Stimulated activated CD4-positive, alpha-beta T cell treated with anti-CD3 and anti-CD28 coated beads, Interleukin-12 subunit alpha, Interleukin-12 subunit beta, amount 100 ng/mL, for 4 hours (primary cell): Measurements from ENCODE around the gene SH3BGRL3.
"Not testable (repeated sequence)": the region's sequence is repeated elsewhere in the genome, so short reads cannot be mapped to it uniquely, and the experiment has no call there.

Experiments
- DNase-seq: peaks from one replicate; pipeline ENCODE4 v3.0.0-alpha.2; 2020

Gene SH3BGRL3

DNA sequence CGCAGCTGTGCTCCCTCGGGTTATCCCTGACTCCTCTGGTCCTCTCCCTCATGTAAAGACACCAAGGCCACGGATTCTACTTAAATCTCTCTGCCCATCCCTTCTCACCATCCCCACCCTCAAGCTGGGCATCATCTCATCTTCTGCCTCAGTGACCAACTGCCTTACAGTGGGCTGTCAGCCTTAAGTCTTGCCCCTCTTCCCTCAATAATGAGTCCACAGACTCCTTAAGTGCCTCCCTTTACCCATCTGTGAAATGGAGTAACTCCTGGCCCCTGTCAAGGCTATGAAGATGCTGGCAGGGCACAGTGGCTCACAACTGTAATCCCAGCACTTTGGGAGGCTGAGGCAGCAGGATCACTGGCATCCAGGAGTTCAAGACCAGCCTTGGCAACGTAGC lies 12.1 kb downstream of the SH3BGRL3 start:
- DNase-seq: no peak

DNA sequence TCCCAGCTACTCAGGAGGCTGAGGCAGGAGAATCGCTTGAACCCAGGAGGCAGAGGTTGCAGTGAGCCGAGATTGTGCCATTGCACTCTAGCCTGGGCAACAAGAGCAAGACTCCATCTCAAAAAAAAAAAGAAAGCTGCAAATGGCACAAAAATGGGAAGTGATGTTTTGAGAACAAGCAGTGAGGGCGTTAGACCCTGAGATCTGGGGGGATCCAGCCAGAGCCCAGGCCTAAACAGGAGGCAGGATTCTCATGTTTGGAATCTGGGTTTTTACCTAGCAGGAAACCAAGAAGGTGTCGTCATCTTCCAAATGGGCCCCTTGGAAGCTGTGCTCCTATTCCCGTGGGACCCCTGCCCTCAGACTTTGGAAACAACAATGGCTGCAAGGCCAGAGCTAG lies 12.8 kb downstream of the SH3BGRL3 start:
- DNase-seq: not testable (repeated sequence)

DNA sequence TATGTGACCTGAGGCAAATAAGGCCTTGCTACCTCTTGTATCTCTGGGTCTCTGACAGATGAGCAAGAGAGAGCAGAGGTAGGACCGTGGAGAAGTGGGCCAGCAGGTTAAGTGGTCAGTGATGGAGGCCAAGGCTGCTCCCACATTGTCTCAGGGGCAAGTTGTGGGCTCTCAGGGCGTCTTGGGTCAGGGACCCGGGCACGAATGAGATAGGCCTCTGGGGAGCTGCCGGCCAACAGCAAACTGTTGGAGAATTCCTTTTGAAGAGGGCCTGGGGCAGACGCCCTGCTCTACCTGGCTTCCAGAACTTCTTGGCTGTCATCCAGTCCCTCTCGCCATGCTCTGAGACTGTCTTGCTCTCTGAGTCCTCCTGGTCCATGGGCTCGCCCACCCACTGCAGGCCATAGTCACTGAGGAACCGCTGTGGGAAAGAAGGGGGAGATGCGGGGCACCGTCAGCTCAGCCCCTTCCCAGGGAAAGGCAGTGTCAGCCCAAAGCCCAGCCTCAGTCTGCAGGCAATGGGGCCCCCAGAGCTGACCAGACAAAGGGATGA lies 14.1 kb downstream of the SH3BGRL3 start:
- no peak for DNase-seq

DNA sequence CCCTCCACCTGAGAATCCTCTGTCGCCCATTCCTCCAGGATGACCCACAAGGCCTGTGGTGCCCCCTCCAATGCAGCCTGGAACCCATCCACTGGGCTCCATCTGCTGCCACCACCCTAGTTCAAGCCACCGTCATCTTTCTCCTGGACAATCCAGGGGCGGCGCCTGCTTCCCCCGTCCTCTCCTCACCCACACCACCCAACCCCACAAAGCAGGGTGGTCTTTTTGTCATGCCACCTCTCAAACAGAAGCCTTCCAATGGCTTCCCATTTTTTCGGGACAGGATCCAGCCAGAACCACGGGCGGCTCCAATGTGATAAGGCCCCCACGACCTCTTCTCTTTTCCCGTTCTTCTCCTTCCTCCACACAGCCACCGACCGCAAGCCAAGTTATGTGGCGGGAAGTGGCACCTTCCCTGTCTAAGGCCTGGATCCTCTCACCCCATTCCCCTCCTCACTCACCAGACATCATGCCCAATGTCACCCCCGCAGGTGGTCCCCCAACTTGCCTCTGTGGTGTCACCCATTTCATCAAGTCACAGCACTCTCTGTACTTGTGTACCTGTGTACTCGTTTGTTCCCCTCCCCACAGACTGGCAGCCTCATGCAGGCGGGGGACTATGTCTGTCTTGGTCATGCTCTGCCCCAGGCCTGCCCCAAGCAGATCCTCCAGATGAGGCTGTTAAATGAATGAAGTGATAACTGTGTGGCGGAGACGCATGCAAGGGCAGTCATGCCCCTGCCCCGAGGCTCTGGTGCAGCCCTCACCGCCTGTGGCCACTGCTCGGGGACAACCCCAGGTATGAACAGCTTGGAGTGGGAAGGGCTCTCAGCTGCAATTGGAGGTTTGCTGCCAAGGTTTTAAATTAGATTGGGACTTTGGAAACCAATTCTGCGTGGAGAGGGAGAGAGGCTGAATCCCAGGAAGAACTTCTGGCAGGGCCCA lies 15.6 kb downstream of the SH3BGRL3 start:
- no peak for DNase-seq

DNA sequence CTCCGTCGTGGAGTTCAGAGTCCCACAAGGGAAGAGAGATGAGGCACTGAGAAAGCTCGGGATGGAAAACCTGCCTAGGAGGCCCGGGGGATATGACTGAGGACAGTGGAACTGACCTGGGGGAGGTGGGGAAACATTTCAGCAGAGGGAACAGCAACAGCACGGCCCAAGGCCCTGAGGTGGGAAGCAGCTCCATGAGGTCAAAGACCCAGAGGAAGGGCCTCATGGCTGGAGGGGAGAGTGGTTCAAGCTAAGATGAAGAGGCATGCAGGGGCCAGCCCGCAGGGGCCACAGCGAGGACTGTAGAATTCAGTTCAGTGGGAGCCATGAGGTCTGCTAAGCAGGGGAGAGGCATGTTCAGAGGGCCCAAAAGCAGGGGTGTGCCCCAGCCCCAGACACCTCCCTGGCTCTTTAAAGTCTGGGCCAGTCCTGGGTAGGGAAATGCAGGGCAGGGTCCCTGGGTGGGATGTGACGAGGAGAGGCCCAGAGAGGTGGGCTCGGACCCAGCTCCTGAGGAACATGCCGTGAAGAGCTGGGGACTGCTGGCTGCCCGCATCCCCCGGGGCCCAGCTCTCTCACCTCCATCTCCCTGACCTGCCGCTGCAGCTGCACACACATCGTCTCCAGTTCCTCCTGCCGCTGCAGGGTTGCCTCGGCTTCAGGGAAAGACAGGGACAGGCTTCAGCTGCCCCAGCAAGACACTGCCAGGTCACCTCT lies 16.6 kb downstream of the SH3BGRL3 start:
- no peak for DNase-seq

DNA sequence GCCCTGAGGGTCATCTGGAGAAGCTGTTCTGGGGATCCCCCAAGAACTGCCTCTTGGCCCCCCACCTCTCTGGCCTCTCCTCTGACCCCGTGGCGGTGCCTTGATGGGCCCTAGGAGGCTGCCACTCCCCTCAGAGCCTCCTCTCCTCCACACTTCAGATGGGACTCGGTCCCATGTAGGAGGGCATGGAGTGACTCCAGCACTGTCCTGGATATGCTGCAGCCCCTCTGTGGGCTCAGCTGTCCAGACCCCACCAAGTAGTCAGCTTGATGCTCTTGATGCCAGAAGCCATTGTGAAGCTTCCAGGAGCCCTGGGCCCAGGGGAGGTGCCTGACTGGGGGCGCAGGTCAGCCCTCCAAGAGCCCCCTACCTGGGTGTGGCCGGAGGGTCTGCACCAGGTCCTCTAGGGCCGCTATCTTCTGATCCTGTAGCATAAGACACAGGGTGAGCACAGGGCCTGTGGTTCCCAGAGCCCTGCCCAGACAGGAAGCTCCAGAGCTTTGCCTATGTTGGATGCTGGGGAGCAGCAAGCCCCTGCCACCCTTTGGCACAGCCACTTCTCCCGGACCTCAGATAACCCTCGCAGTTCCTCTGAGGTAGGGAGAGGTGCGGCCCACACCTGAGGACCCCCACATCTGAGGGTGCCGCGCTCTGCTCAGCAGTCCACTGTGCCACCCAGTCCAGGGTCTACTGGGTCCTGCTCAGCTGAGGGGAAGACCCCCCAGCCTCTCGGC lies 17.3 kb downstream of the SH3BGRL3 start:
- no peak for DNase-seq

DNA sequence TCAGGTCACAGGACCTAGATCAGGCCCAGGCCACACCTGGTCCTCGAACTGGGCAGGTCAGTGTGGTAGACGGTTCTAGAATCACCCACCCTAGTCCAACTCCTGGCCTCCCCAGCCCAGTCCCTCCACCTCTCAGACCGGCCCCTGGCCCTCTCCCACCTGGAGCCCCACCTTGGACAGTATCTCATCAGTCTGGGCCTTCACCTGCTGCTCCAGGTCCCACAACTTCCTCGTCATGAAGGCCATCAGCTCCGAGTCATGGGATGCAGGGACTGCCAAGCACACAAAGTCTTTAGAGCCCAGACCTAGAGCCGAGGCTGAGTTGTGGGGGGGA lies 17.9 kb downstream of the SH3BGRL3 start:
- DNase-seq: no peak

DNA sequence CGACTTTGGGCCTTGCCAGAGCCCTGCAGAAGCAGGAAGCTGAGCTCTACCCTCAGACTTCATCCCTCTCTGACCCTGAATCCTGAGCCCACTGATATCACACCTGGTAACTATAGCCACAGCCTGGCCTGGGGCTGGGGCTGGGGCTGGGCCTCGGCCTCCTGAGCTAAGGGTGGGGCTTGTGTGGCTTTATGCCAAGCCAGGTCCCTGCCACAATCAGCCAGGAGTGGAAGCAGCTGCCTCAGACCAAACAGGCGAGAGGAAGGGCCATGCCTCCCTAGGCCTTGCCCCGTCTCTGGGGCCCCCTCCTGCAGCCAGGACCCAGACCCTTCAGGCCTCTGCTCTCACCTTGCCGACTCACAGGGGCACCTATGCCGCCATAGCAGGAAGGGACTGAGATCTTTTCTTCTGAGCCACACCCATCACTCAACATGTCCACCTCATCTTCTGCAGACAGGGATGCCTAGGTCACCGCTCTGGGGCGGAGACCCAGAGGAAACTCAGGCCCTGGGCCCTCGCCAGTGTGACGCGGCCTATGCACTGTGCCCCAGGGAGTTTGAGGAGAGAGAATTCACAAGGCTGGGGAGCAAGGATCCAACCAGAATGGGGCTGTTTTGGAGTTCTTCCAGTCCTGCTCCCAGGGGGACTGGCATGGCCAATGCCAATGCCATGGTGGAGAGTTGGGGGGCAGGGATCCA lies 20.8 kb downstream of the SH3BGRL3 start:
- no peak for DNase-seq

DNA sequence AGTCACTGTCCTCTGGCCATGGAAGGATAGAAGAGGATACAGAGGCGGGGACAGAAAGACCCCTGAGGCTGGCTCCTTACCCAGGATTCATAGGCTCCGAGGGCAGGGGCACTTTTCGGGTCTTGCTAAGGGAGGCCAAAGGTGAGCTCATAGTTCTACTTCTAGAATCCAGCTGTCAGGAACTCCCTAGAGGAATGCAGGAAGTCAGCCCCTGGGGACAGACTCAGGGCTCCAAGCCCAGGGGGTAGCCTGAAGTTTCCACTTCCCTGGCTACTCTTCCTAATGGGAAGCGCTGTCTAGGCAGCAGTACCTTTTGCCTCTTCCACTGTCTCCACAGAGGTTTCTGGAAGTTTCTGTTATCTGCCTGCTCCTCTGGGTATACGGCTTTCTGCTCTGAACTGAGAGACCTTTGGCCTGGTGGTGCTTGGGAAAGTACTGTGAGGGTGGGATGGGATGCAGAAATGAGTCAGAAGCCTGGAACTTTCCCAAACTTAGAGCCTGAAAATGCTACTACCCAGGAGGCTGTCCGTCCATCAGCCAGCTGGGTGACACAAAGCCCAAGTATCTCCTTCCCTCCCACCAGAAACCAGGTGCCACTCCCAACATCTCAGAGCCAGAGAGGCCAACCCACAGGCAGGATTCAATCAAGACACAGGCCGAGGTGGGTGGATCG lies 23.0 kb downstream of the SH3BGRL3 start:
- no peak for DNase-seq

DNA sequence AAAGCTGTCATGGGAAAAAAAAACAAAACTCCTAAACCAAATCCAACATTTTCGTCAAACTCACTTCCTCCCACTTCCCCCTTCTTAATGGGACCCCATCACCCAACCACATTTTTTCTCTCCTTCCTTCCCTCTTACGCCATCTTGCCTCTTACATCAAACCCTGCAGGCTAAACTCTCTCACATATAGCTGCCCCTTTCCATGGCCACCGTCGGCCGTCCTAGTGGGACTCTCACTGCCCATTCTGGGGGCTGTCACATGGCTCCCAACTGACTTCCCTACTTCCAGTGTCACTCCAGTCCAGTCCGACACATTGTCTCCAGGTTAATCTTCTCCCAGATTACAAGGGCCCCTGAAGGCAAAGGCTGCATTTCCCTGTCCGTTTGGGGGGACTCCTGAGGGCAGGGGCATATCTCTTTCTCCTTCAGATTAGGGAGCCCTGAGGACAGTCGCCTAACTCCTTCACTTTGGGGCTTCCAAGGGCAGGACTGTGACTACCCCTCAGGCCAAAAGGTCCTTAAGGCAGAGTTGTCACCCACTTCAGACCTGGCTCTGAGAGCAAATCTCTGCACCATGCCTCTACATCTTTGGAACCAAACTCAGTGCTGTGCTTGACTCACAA lies 25.9 kb downstream of the SH3BGRL3 start:
- no peak for DNase-seq

DNA sequence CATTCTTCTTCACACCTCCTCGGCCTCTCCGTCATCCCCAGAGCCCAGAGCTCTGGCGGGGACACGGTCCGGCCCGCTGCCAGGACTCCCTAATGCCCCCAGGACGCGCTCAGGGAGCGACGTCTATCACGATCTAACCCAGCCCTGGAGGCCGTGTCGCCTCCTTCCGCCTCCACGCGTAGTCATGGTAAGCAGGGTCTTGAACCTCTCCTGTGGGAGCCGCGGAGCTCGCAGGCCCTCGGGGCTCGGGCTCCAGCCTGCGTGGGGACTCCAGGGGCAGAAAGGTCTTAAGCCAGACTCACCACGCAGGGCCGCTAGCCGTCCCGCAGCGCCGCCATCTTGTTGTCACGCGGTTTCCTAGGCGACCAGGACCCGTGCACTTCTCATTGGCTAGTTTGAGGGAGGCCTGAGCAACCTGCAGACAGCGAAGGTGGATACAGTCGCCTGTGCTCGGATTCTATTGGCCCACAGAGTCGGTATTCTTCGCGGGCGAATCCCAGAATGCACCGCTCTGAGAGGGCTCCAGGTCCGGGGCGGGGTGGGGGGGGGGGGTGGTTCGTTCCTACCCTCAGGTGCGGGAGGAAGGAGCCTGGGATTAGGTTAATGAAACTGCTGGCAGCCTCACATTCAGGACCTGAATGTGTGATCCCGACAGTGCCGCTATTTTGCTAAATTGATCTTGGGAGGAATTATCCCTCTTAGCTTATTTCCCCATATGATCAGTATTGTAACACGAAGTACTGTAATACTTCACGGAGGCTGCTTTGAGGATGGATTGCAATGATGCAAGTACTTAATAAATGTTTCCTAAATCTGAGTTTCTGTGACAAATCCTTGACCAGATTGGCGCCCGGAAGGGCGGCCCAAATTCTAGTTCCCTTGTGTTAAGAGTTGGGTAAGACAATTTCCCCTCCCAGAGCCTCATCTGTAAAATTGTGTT lies 26.7 kb downstream of the SH3BGRL3 start, which contains the start of gene UBXN11:
Gene UBXN11 (minus strand): TSS at position 347 of the 940 bp plus-strand sequence. CDS start 3,753 bp downstream, outside the sequence.
- DNase-seq: peak; percentile 84

DNA sequence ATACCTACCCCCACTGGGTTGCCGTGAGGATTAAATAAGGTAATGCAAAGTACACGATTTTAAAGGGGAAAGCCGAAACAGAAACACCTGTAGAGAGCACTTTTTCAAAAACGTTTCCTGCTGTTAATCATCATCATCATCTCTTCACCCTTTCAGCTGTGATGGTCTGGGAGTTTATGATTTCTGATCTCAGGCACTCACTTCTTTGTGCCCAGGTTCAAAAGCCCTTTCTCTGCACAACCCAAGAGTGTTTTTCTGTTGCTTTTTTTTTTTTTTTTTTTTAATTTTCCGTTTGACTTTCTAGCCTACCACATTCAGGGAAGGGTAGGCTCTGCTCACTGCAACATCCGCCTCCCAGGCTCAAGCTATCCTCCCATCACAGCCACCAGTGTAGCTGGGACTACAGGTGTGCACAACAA lies 27.5 kb downstream of the SH3BGRL3 start:
- no peak for DNase-seq

DNA sequence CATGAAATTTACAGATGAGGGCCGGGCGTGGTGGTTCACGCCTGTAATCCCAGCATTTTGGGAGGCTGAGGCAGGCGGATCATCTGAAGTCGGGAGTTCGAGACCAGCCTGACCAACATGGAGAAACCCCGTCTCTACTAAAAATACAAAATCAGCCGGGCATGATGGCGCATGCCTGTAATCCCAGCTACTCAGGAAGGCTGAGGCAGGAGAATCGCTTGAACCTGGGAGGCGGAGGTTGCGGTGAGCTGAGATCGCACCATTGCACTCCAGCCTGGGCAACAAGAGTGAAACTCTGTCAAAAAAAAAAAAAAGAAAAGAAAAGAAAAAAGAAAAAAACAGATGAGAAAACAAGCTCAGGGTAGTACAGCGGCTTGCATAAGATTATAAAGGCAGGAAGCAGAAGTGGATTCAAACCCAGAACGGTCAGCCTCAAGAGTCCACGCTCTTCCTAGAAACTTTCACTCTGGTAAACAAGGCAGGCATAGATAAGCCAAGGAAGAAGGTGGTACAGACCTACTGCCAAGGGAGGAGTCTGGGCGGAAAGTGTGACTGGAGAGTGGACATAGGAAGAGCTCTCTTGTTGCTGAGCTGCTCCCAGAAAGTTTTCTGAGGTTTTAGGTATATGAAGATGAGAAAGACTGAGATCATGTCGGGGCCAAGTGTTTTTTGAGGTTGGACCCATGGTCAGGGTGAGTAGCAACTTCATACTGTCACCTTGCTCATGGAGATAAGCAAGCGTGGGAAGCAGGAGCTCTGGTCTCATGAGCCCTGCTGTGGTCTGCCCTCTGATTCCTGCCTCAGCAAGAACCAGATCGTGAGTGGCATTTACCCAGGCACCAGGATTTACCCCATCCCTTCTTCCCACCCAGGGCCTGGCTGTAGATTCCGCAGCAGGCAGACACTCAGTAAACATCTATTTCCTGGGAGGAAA lies 28.3 kb downstream of the SH3BGRL3 start:
- not testable (repeated sequence) for DNase-seq

DNA sequence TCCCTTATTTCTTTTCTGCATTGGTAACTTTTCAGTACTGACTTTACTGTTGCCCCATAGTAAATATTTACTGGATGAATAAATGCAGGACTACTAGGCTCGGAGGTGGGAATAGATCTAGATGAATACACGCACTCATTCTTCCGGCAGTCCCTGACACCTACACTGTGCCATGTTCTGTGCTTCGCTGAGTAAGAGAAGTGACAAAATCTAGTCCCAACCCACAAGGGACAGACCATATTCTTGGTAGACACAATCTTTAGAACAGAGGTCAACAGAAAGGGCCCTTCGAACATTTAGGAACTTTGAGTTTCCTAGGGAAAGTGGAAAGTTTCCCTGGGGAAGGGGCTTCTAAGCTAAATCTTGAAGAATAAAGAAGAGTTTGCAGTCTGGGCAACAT lies 34.6 kb downstream of the SH3BGRL3 start:
- DNase-seq: no peak

DNA sequence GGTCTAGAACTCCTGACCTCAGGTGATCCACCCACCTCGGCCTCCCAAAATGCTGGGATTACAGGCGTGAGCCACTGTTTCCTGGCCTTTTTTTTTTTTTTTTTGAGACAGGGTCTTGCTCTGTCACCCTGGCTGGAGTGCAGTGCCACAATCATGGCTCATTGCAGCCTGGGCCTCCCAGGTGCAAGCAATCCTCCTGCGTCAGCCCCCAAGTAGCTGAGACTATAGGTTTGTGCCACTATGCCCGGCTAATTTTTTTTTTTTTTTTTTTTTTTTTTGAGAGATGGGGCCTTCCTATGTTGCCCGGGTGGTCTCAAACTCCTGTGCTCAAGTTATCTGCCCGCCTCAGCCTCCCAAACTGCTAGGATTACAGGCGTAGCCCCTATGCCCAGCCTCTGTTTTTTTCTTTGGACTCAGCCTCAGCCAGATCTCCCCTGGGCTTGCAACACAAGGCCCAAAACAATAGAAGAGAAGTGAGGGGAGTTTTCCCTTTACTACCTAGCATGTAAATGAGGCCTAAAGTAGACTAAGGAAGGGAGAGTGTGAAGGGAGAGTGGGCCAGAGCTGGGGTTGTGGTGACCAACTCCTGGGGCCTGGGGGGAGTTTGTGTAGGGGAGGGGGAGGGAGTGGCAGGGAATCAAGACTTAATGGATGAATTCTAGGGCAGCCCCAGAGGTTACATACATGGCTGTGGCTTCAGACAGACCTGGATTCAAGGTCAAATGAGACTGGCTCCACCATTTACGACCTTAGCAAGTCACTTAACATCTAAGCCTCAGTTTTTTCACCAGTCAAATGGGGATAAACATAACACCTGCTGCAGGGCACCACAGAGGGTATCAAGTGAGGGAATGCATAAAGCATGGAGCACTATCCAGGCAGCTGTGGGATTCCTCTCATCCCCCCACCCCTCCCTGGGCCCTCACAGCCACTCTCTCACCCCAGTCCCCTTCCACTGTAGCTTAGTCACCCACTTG lies 36.3 kb downstream of the SH3BGRL3 start:
- no peak for DNase-seq

DNA sequence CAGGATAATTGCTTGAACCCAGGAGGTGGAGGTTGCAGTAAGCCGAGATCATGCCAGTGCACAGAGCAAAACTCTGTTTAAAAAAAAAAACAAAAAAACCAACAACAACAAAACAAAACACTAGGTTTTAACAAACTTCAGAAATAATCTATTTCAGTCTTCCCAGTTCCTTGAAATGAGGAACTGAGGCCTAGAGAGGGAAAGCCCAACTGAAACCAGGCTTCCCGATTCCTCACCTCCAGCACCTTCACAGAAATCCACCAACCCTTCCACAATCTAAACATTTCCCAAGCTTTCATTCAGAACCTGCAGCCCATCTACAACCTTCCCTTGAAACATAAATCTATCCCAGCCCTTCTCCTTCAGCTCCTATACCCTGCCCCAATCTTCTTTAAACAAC lies 37.3 kb downstream of the SH3BGRL3 start:
- DNase-seq: no peak

DNA sequence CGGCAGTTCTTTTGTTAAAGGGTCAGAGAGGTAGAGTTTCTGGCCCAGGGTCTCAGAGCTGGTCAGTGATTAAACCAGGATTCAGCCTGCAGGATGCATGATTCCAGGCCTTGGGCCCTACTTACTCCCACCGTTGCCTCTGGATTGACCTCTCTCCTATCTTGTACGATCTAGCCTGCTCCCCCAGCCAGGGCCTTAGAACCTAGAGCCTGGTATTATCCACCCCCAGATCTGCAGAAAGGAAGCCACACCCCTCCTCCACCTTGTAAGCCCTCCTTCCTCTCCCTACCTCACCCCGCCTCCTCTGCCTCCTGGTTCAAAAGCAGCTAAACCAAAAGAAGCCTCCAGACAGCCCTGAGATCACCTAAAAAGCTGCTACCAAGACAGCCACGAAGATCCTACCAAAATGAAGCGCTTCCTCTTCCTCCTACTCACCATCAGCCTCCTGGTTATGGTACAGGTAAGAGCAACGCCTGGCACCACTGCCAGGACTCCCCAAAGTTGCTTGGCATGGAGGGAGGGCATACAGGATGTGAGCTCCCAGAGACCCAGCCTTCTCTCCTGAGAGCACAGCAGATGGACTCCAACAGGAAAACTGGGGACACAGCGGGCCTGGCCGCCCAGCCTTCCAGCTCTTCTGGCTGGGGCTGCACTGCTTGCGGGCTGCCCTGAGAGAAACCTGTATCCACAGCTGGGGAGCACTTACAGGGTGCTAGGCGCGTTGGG lies 37.9 kb downstream of the SH3BGRL3 start, which contains the start of gene CD52:
Gene CD52 (plus strand): TSS at position 347 of the 726 bp plus-strand sequence. CDS start 60 bp downstream, at position 407.
- peak; percentile 53 for DNase-seq
